GM23338 (cell line): ENCODE results near the gene UNC5C. TPM values are rescaled to one million over a fixed set of nuclear protein-coding genes. Genes with fewer than 3 reads are reported as not detected.

Experiments used
- ATAC-seq: fragments of 200-7000 bp; cut with Tn5 transposase; 3 replicates; pipeline ENCODE4 v1.9.1; 2020
- DNase-seq: peaks from one replicate; pipeline ENCODE4 v3.0.0-alpha.2; 2015; ENCODE audit warnings: low spot score
- H2AFZ ChIP-seq: fragments of 200-600 bp; sonication (generic); 2 replicates; pipeline ENCODE4 v1.8.0; 2016; ENCODE audit warnings: antibody characterized with exemption, mild to moderate bottlenecking, moderate library complexity
- H3F3A ChIP-seq: fragments of 200-600 bp; sonication (generic); replicated peaks from 2 replicates; pipeline ENCODE4 v1.8.0; 2017; ENCODE audit warnings: antibody characterized with exemption, mixed run types, low read depth
- H3K27ac ChIP-seq: fragments of 200-600 bp; sonication (generic); 2 replicates; pipeline ENCODE4 v1.6.1; 2016; ENCODE audit warnings: low read depth
- H3K27me3 ChIP-seq: fragments of 200-600 bp; sonication (generic); 2 replicates; pipeline ENCODE4 v1.8.0; 2016; ENCODE audit warnings: mild to moderate bottlenecking, mixed run types, moderate library complexity; ENCODE audit not compliant: insufficient read depth
- H3K36me3 ChIP-seq: fragments of 200-600 bp; sonication (generic); 2 replicates; pipeline ENCODE4 v1.8.0; 2016; ENCODE audit warnings: mild to moderate bottlenecking; ENCODE audit not compliant: insufficient read depth
- H3K4me1 ChIP-seq: fragments of 200-600 bp; sonication (generic); 2 replicates; pipeline ENCODE4 v1.8.0; 2016; ENCODE audit warnings: mild to moderate bottlenecking, moderate library complexity; ENCODE audit not compliant: insufficient read depth
- H3K4me2 ChIP-seq: fragments of 200-600 bp; sonication (generic); 2 replicates; pipeline ENCODE4 v1.7.1; 2017; ENCODE audit warnings: mixed run types
- H3K4me3 ChIP-seq: fragments of 200-600 bp; sonication (generic); 2 replicates; pipeline ENCODE4 v1.6.1; 2016; ENCODE audit warnings: mixed run types
- H3K79me2 ChIP-seq: fragments of 200-600 bp; sonication (generic); replicated peaks from 2 replicates; pipeline ENCODE4 v1.8.0; 2017; ENCODE audit warnings: mild to moderate bottlenecking; ENCODE audit not compliant: insufficient read depth
- H3K9me2 ChIP-seq: fragments of 200-600 bp; sonication (generic); 2 replicates; pipeline ENCODE4 v1.8.0; 2017; ENCODE audit not compliant: insufficient read depth
- H4K20me1 ChIP-seq: fragments of 200-600 bp; sonication (generic); replicated peaks from 2 replicates; pipeline ENCODE4 v1.8.0; 2017; ENCODE audit warnings: mild to moderate bottlenecking; ENCODE audit not compliant: insufficient read depth
- H3K27ac Mint-ChIP-seq: 2 replicates; pipeline ENCODE4 v1.8.0; 2020; ENCODE audit warnings: inconsistent platforms, mild to moderate bottlenecking, moderate library complexity, mixed read lengths
- H3K27me3 Mint-ChIP-seq: 3 replicates; pipeline ENCODE4 v1.8.0; 2022; ENCODE audit warnings: low read depth, mild to moderate bottlenecking, moderate library complexity, mixed read lengths, inconsistent platforms; ENCODE audit not compliant: insufficient read depth, poor library complexity
- H3K36me3 Mint-ChIP-seq: 3 replicates; pipeline ENCODE4 v1.8.0; 2021; ENCODE audit warnings: low read depth, mild to moderate bottlenecking, inconsistent platforms, moderate library complexity, mixed read lengths
- H3K4me1 Mint-ChIP-seq: 3 replicates; pipeline ENCODE4 v1.8.0; 2020; ENCODE audit warnings: mild to moderate bottlenecking, inconsistent platforms, mixed read lengths
- H3K4me3 Mint-ChIP-seq: 3 replicates; pipeline ENCODE4 v1.8.0; 2021; ENCODE audit warnings: moderate library complexity, mild to moderate bottlenecking, inconsistent platforms, mixed read lengths
- H3K9me3 Mint-ChIP-seq: 3 replicates; pipeline ENCODE4 v1.8.0; 2020; ENCODE audit warnings: moderate library complexity, mild to moderate bottlenecking, inconsistent platforms, mixed read lengths
- CREB1 ChIP-seq: fragments of 250-450 bp; sonication (Bioruptor Pico); IDR thresholded peaks from 2 replicates; pipeline ENCODE4 v1.5.0; 2020; ENCODE audit warnings: low read depth, mild to moderate bottlenecking, moderate library complexity
- CTCF ChIP-seq, 2 experiments: fragments of 200-600 bp in 1 of 2; sonication (generic) in 1 of 2; conservative IDR thresholded peaks; 2 replicates each; pipeline versions ENCODE4 v1.5.1 to v1.6.1; 2016 to 2017; ENCODE audit warnings: antibody characterized with exemption in 2 of 2, low read depth in 2 of 2, mild to moderate bottlenecking in 2 of 2, moderate library complexity in 1 of 2
- ETS1 ChIP-seq: IDR thresholded peaks from 2 replicates; pipeline ENCODE4 v1.6.1; 2016; ENCODE audit warnings: antibody characterized with exemption
- EZH2 ChIP-seq: fragments of 200-600 bp; sonication (generic); IDR thresholded peaks from one replicate; pipeline ENCODE4 v1.8.0; 2017; ENCODE audit warnings: antibody characterized with exemption, mild to moderate bottlenecking, low read depth; ENCODE audit not compliant: unreplicated experiment
- EZH2phosphoT487 ChIP-seq: fragments of 200-600 bp; sonication (generic); IDR thresholded peaks from one replicate; pipeline ENCODE4 v1.8.1; 2018; ENCODE audit warnings: antibody characterized with exemption; ENCODE audit not compliant: unreplicated experiment
- JUNB ChIP-seq: IDR thresholded peaks from one replicate; pipeline ENCODE4 v1.6.1; 2016; ENCODE audit warnings: antibody characterized with exemption; ENCODE audit not compliant: unreplicated experiment
- NANOG ChIP-seq: IDR thresholded peaks from 2 replicates; pipeline ENCODE4 v1.6.1; 2016; ENCODE audit warnings: antibody characterized with exemption, borderline replicate concordance
- REST ChIP-seq: IDR thresholded peaks from one replicate; pipeline ENCODE4 v1.6.1; 2018; ENCODE audit warnings: antibody characterized with exemption; ENCODE audit not compliant: unreplicated experiment
- STAT1 ChIP-seq: IDR thresholded peaks from one replicate; pipeline ENCODE4 v1.6.1; 2016; ENCODE audit warnings: antibody characterized with exemption; ENCODE audit not compliant: unreplicated experiment
- ZNF114 ChIP-seq: fragments of 250-450 bp; sonication (Bioruptor Pico); IDR thresholded peaks from 2 replicates; pipeline ENCODE4 v1.5.0; 2020; ENCODE audit warnings: mild to moderate bottlenecking, moderate library complexity
- ZNF331 ChIP-seq: fragments of 250-450 bp; sonication (Bioruptor Pico); IDR thresholded peaks from 2 replicates; pipeline ENCODE4 v1.5.0; 2020; ENCODE audit warnings: low read depth, mild to moderate bottlenecking, moderate library complexity
- polyA plus RNA-seq: library from polyadenylated mRNA; unstranded; fragments of >200 nt; fragmentation: Nextera tagmentation; extraction: Ambion mirVana; gene quantifications from 2 replicates; pipeline ENCODE4 v1.2.1, GENCODE V29; 2016
- total RNA-seq: library from RNA; depleted of rRNA; stranded (reverse); fragments of >200 nt; shearing (Covaris generic); gene quantifications from 2 replicates; pipeline ENCODE4 v1.2.3, GENCODE V29; 2014

UNC5C gene
- total and polyA plus RNA-seq, 2 experiments from 2014 or later = 0.08 to 0.21 TPM

- no peak for TF ChIP-seq REST
- TF ChIP-seq STAT1 = no peak
- no peak for TF ChIP-seq ETS1
Measured at GRCh38 chr4:95524729-95525128, 24.0 kb downstream of the UNC5C start (continued).

- Mint-ChIP-seq H3K4me3 (no peak overlapping the region), H3K27ac (no peak overlapping the region), H3K27me3 (no peaks in the 10 kb centered on the region), H3K9me3 (no peaks in the 10 kb centered on the region), H3K4me1 (peaks cover 9% of the 10 kb centered on the region; the same call in 2 of the 3 replicates), H3K36me3 (no peaks in the 10 kb centered on the region)
- ATAC-seq = no peak
- no peak overlapping the region for H3K4me3 ChIP-seq
- H3K27ac ChIP-seq = no peak overlapping the region
- no peaks in the 10 kb centered on the region for H3K79me2 ChIP-seq
- peaks cover 3% of the 10 kb centered on the region; the same call in 1 of the 2 replicates for H3K9me2 ChIP-seq
- H4K20me1 ChIP-seq = no peaks in the 10 kb centered on the region
- no peak for DNase-seq
- H2AFZ ChIP-seq = peak overlapping the region; percentile 91; the same call in 1 of the 2 replicates
- no peaks in the 10 kb centered on the region for H3F3A ChIP-seq
- no peak overlapping the region for H3K4me2 ChIP-seq
- H3K36me3 ChIP-seq = no peaks in the 10 kb centered on the region
- H3K4me1 ChIP-seq = no peaks in the 10 kb centered on the region
- H3K27me3 ChIP-seq = no peaks in the 10 kb centered on the region
- no peak for TF ChIP-seq STAT1
- TF ChIP-seq ZNF114 = no peak
- TF ChIP-seq NANOG = no peak
- TF ChIP-seq ETS1 = no peak
- no peak for TF ChIP-seq EZH2
- TF ChIP-seq EZH2phosphoT487 = no peak
- TF ChIP-seq JUNB = no peak
- TF ChIP-seq CTCF (conservative IDR thresholded peaks at IDR 0.05; ENCODE audit: low read depth in 2 of 2) = no peak
- TF ChIP-seq CREB1 (CRISPR knock-in tag) = no peak
- no peak for TF ChIP-seq REST
- no peak for TF ChIP-seq ZNF331 (CRISPR knock-in tag)
Measured at GRCh38 chr4:95524184-95524583, 24.6 kb downstream of the UNC5C start.
